CD4-positive, alpha-beta T cell treated with Interleukin-6 for 4 hours (primary cell): ENCODE data around the gene B4GALT4.
"Not testable (repeated sequence)": the region's sequence is repeated elsewhere in the genome, so short reads cannot be mapped to it uniquely, and the experiment has no call there.

Experiments
- DNase-seq: peaks from one replicate; pipeline ENCODE4 v3.0.0-alpha.2; 2020; ENCODE audit warnings: mixed read lengths

B4GALT4 gene, protein sequence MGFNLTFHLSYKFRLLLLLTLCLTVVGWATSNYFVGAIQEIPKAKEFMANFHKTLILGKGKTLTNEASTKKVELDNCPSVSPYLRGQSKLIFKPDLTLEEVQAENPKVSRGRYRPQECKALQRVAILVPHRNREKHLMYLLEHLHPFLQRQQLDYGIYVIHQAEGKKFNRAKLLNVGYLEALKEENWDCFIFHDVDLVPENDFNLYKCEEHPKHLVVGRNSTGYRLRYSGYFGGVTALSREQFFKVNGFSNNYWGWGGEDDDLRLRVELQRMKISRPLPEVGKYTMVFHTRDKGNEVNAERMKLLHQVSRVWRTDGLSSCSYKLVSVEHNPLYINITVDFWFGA

GRCh38 chr3:119240591-119241434, at the start of gene B4GALT4:
Gene B4GALT4 (minus strand): TSS chr3:119240878. CDS start chr3:119230099, 10,779 bp downstream.
- DNase-seq: peak; percentile 77

DNA sequence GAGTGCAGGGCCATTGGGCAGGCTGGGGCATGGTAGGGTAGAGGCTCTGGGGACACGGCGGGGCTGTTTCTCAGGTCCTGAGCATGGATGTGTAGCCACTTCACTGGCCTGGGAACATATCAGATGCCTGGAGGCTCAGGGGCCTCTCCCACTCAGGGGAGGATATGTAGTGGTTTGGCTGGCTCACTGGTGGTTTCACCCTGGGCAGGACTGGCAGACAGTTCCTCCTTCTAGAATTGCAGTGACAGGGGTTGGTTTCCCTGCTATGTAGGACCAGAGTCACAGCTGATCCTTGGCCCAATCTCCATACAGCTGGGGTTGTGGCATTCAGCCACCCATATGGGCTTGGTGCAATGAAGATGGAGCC, 48.7 kb upstream of the B4GALT4 start:
- DNase-seq: no peak

- no peak for DNase-seq
Measured at GRCh38 chr3:119288669-119289403, 48.2 kb upstream of the B4GALT4 start.

GRCh38 chr3:119279584-119280243, 39.0 kb upstream of the B4GALT4 start:
- no peak for DNase-seq

- DNase-seq: no peak
Measured at GRCh38 chr3:119279101-119279554, 38.5 kb upstream of the B4GALT4 start.

GRCh38 chr3:119276680-119277079, 36.0 kb upstream of the B4GALT4 start:
- no peak for DNase-seq

- not testable (repeated sequence) for DNase-seq
Measured at GRCh38 chr3:119270212-119270611, 29.5 kb upstream of the B4GALT4 start.

- no peak for DNase-seq
Measured at GRCh38 chr3:119261055-119261454, 20.4 kb upstream of the B4GALT4 start.

- DNase-seq: no peak
Measured at GRCh38 chr3:119259821-119260220, 19.1 kb upstream of the B4GALT4 start.

- no peak for DNase-seq
Measured at GRCh38 chr3:119258915-119259314, 18.2 kb upstream of the B4GALT4 start.

GRCh38 chr3:119257654-119258410, 17.2 kb upstream of the B4GALT4 start:
- DNase-seq: no peak

DNA sequence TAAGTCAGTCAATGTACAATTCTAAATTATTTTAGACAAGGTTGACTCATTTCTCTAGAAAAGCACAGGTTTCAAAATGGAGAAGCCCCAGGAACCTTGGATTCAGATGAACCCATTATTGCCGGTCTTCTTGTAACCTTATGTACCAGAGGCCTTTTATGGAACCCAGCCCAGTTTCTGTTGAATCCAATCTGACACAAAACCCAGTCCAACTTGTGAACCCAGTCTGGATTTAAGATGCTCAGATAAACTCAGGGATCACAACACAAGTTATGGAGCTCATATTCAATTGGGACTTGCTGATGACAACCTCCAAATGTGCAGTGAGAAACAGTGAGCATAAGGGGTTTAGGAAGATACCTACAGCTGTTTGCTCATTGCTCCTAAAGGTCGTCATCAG, 16.4 kb upstream of the B4GALT4 start:
- no peak for DNase-seq

GRCh38 chr3:119255214-119255613, 14.5 kb upstream of the B4GALT4 start:
- DNase-seq: no peak

DNA sequence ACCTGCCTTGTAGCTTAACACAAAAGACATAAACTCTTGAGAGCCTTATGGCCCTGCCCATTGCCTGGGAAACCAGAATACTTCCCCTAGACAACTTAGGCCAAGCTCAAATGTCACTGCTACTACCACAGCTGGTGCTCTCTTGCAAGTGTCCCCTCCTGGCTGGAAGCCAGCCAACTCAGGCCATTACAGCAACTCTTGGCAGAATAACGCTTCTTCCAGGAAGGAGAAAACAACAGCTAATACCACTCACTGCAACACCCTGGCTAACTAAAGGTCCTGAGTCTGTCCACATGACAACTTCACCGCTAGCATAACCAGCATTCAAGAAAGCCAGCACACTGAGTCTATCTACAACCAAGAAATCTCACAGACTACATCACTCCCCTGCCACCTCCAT, 5.1 kb upstream of the B4GALT4 start:
- DNase-seq: no peak

DNA sequence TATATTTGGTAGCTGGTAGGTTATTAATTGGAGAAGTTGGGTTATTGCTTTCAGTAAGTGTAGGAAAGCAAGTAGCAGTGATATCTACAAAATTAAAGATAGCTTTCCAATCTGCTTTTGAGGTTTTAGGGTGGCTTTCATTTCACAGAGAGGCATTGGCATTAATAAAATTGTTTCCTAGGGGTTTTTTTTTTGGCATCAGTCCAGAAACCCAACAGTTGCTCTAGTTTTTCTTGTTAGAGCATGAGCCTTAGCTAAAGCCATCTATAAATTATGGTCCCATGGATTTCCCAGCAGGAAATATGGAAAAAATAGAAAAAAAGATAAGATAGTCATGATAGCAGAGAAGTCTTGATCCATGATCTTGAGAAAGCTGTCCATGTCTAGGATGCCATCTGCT, 3.0 kb upstream of the B4GALT4 start:
- DNase-seq: no peak

- DNase-seq: not testable (repeated sequence)
Measured at GRCh38 chr3:119243058-119243529, 2.4 kb upstream of the B4GALT4 start.

DNA sequence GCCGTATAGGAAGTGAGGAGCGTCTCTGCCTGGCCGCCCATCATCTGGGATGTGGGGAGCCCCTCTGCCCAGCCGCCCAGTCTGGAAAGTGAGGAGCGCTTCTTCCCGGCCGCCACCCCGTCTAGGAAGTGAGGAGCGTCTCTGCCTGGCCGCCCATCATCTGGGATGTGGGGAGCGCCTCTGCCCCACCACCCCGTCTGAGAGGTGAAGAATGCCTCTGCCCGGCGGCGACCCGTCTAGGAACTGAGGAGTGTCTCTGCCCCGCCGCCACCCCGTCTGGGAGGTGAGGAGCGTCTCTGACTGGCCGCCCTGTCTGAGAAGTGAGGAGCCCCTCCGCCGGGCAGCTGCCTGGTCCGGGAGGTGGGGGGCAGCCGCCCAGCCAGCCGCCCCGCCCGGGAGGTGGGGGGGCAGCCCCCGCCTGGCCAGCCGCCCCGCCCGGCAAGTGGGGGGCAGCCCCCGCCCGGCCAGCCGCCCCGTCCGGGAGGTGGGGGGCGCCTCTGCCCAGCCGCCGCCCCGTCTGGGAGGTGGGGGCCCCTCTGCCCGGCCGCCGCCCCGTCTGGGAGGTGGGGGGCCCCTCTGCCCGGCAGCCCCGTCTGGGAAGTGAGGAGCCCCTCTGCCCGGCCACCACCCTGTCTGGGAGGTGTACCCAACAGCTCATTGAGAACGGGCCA, 1.8 kb upstream of the B4GALT4 start:
- DNase-seq: not testable (repeated sequence)

DNA sequence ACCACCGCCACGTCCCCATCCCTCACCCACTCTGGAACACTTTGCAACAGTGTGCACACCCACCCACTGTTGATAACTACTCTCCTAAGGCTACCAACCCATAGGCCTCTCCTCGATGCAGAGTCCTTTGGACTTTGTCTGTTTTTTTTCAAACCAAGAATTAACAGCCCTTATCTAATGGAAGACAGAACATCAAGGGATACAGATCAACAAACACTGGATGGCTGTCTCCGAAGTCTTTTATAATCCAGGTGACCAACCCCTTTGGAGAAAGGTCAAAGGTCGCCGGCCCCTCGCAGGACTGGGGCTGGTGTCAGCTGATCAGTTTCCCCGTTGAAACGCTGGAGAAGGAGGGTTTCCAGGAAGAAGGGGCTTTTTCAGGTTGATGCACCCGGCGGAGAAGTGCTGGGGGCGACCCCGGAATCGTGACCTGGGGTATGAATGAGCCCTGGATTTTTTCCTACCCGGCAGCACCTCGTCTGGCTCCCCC, 532 bp downstream of the B4GALT4 start:
- no peak for DNase-seq

DNA sequence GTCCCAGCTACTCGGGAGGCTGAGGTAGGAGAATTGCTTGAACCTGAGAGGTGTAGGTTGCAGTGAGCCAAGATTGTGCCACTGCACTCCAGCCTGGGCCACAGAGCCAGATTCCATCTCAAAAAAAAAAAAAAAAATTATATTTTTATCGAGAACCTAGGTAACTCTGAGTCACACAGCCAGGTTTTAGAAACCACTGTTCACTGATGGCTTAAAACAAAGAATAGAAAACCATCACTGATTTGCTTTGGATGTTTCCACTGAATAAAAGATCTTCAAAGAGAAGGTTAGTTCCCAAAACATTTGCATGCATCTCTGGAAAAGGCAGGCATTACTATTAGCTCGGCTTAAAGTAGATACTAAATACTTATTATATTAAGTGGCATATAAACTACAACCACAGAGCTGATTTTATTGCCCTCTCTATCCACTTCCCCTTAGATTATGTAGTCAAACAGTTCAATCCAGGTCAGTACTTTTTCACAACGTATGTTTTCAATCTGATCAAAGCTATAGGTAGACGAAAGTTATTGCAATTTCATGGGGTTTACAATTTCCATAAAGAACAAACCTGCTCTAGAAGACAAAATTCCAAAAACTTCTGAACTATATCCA, 1.4 kb downstream of the B4GALT4 start:
- no peak for DNase-seq

- no peak for DNase-seq
Measured at GRCh38 chr3:119238363-119238762, 2.3 kb downstream of the B4GALT4 start.

DNA sequence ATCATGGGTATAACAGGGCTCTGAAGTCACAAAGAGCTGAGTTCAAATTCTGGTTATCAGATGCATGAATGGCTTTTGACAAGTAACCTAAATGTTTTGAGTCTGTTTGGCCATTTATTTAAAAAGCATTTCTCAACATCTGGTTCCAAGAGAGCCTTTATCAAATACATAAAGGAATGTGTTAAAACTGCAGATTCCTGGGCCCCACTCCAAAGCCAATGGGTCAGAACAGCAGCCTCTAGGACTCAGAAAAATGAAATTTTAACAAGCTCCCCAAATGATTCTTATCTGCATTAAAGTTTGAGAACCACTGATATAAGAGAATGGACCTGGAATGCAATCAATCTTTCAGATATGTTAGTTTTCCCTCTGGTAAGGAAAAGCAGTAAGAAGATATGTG, 3.4 kb downstream of the B4GALT4 start:
- no peak for DNase-seq
